Measurements from ENCODE around the gene CYP21A2.
"Not testable (repeated sequence)": the region's sequence is repeated elsewhere in the genome, so short reads cannot be mapped to it uniquely, and the experiment has no call there.

The CYP21A2 gene

GRCh38 chr6:32028631-32029030 is 9.6 kb upstream of the CYP21A2 start:
- FAIRE-seq; DNase-seq (ENCODE audit: insufficient read length, low spot score): not testable (repeated sequence)

- not testable (repeated sequence) for FAIRE-seq
Observed at GRCh38 chr6:32029553-32029952, 8.7 kb upstream of the CYP21A2 start.

GRCh38 chr6:32035283-32036013 is 2.8 kb upstream of the CYP21A2 start:
- DNase-seq (ENCODE audit: insufficient read length, low spot score); FAIRE-seq: not testable (repeated sequence)

More at GRCh38 chr6:32029553-32029952, 8.7 kb upstream of the CYP21A2 start:
- not testable (repeated sequence) for DNase-seq (ENCODE audit: insufficient read length, low spot score)

- not testable (repeated sequence) for DNase-seq (ENCODE audit: insufficient read length, low spot score); FAIRE-seq
Observed at GRCh38 chr6:32037136-32037535, 1.1 kb upstream of the CYP21A2 start.

- FAIRE-seq; DNase-seq (ENCODE audit: insufficient read length, low spot score): not testable (repeated sequence)
Observed at GRCh38 chr6:32038878-32039277, 663 bp downstream of the CYP21A2 start.

GRCh38 chr6:32039321-32040274 is 1.4 kb downstream of the CYP21A2 start:
- DNase-seq (ENCODE audit: insufficient read length, low spot score); FAIRE-seq: not testable (repeated sequence)

- not testable (repeated sequence) for FAIRE-seq
Observed at GRCh38 chr6:32040299-32041049, 2.3 kb downstream of the CYP21A2 start.

GRCh38 chr6:32041050-32041321 is 2.8 kb downstream of the CYP21A2 start:
- FAIRE-seq; DNase-seq (ENCODE audit: insufficient read length, low spot score): not testable (repeated sequence)

More at GRCh38 chr6:32040299-32041049, 2.3 kb downstream of the CYP21A2 start:
- DNase-seq (ENCODE audit: insufficient read length, low spot score) = not testable (repeated sequence)

- FAIRE-seq; DNase-seq (ENCODE audit: insufficient read length, low spot score): not testable (repeated sequence)
Observed at GRCh38 chr6:32041385-32041784, 3.2 kb downstream of the CYP21A2 start.

GRCh38 chr6:32042276-32042675 is 4.1 kb downstream of the CYP21A2 start:
- DNase-seq (ENCODE audit: insufficient read length, low spot score); FAIRE-seq: not testable (repeated sequence)

GRCh38 chr6:32043589-32044380 is 5.6 kb downstream of the CYP21A2 start:
- FAIRE-seq; DNase-seq (ENCODE audit: insufficient read length, low spot score): not testable (repeated sequence)

- DNase-seq (ENCODE audit: insufficient read length, low spot score); FAIRE-seq: not testable (repeated sequence)
Observed at GRCh38 chr6:32044916-32045315, 6.7 kb downstream of the CYP21A2 start.

GRCh38 chr6:32045811-32046449 is 7.7 kb downstream of the CYP21A2 start:
- FAIRE-seq (no peak), DNase-seq (ENCODE audit: insufficient read length, low spot score) (no peak)
- no peak for TF ChIP-seq POLR2A (IDR thresholded peaks at IDR 0.05; ENCODE audit: low read depth, low read length)

All from H54 (cell line).